ENCODE measurements around the gene PTPRD. TPM values are rescaled to one million over a fixed set of nuclear protein-coding genes. Genes with fewer than 3 reads are reported as not detected.

Gene PTPRD
- total RNA-seq, 3 donors from 2014 or later, result 0.26 to 0.49 (median 0.28) TPM

GRCh38 chr9:8356406-8356805 is 2256.4 kb downstream of the PTPRD start:
- Mint-ChIP-seq H3K4me3 (no peak overlapping the region), H3K36me3 (ENCODE audit: insufficient read depth) (no peaks in the 10 kb centered on the region), H3K4me1 (ENCODE audit: low read depth) (no peaks in the 10 kb centered on the region), H3K9me3 (no peaks in the 10 kb centered on the region), H3K27me3 (ENCODE audit: low read depth) (no peaks in the 10 kb centered on the region)
- DNase-seq (no peak), ATAC-seq (no peak)

GRCh38 chr9:8351436-8351835 is 2261.4 kb downstream of the PTPRD start:
- ATAC-seq, result no peak
- no peaks in the 10 kb centered on the region for H3K27me3 Mint-ChIP-seq (ENCODE audit: low read depth)
- H3K9me3 Mint-ChIP-seq, result no peaks in the 10 kb centered on the region
- DNase-seq, result no peak
- no peak overlapping the region for H3K4me3 Mint-ChIP-seq
- H3K4me1 Mint-ChIP-seq (ENCODE audit: low read depth), result no peaks in the 10 kb centered on the region
- H3K36me3 Mint-ChIP-seq (ENCODE audit: insufficient read depth), result no peaks in the 10 kb centered on the region

GRCh38 chr9:8349901-8350300 is 2262.9 kb downstream of the PTPRD start:
- H3K4me3 Mint-ChIP-seq, result no peak overlapping the region
- no peaks in the 10 kb centered on the region for H3K9me3 Mint-ChIP-seq
- no peaks in the 10 kb centered on the region for H3K27me3 Mint-ChIP-seq (ENCODE audit: low read depth)
- no peaks in the 10 kb centered on the region for H3K4me1 Mint-ChIP-seq (ENCODE audit: low read depth)
- ATAC-seq, result no peak
- no peak for DNase-seq
- no peaks in the 10 kb centered on the region for H3K36me3 Mint-ChIP-seq (ENCODE audit: insufficient read depth)

- no peaks in the 10 kb centered on the region for H3K27me3 Mint-ChIP-seq (ENCODE audit: low read depth)
- H3K4me1 Mint-ChIP-seq (ENCODE audit: low read depth), result no peaks in the 10 kb centered on the region
- no peaks in the 10 kb centered on the region for H3K36me3 Mint-ChIP-seq (ENCODE audit: insufficient read depth)
- H3K4me3 Mint-ChIP-seq, result no peak overlapping the region
- DNase-seq (no peak), ATAC-seq (no peak)
- no peaks in the 10 kb centered on the region for H3K9me3 Mint-ChIP-seq
Measured at GRCh38 chr9:8349376-8349775, 2263.4 kb downstream of the PTPRD start.

GRCh38 chr9:8348756-8349155 is 2264.0 kb downstream of the PTPRD start:
- H3K4me3 Mint-ChIP-seq, result no peak overlapping the region
- no peaks in the 10 kb centered on the region for H3K4me1 Mint-ChIP-seq (ENCODE audit: low read depth)
- H3K36me3 Mint-ChIP-seq (ENCODE audit: insufficient read depth), result no peaks in the 10 kb centered on the region
- no peaks in the 10 kb centered on the region for H3K27me3 Mint-ChIP-seq (ENCODE audit: low read depth)
- ATAC-seq (no peak), DNase-seq (no peak)
- no peaks in the 10 kb centered on the region for H3K9me3 Mint-ChIP-seq

GRCh38 chr9:8346296-8346695 is 2266.5 kb downstream of the PTPRD start:
- H3K36me3 Mint-ChIP-seq (ENCODE audit: insufficient read depth), result no peaks in the 10 kb centered on the region
- no peaks in the 10 kb centered on the region for H3K27me3 Mint-ChIP-seq (ENCODE audit: low read depth)
- ATAC-seq, result no peak
- no peaks in the 10 kb centered on the region for H3K4me1 Mint-ChIP-seq (ENCODE audit: low read depth)
- no peaks in the 10 kb centered on the region for H3K9me3 Mint-ChIP-seq
- no peak overlapping the region for H3K4me3 Mint-ChIP-seq
- no peak for DNase-seq

- Mint-ChIP-seq H3K4me1 (ENCODE audit: low read depth) (no peaks in the 10 kb centered on the region), H3K27me3 (ENCODE audit: low read depth) (peaks cover 3% of the 10 kb centered on the region), H3K36me3 (ENCODE audit: insufficient read depth) (no peaks in the 10 kb centered on the region), H3K4me3 (no peak overlapping the region), H3K9me3 (no peaks in the 10 kb centered on the region)
- DNase-seq (no peak), ATAC-seq (no peak)
Measured at GRCh38 chr9:8338767-8339510, 2273.9 kb downstream of the PTPRD start.

GRCh38 chr9:8337834-8338766 is 2274.7 kb downstream of the PTPRD start:
- Mint-ChIP-seq H3K4me1 (ENCODE audit: low read depth) (no peaks in the 10 kb centered on the region), H3K4me3 (no peak overlapping the region)
- no peak for ATAC-seq

GRCh38 chr9:8332871-8333270 is 2279.9 kb downstream of the PTPRD start:
- H3K4me3 Mint-ChIP-seq, result no peak overlapping the region
- no peaks in the 10 kb centered on the region for H3K9me3 Mint-ChIP-seq
- ATAC-seq, result no peak
- DNase-seq, result no peak
- no peaks in the 10 kb centered on the region for H3K36me3 Mint-ChIP-seq (ENCODE audit: insufficient read depth)
- H3K27me3 Mint-ChIP-seq (ENCODE audit: low read depth), result peaks cover 7% of the 10 kb centered on the region
- no peaks in the 10 kb centered on the region for H3K4me1 Mint-ChIP-seq (ENCODE audit: low read depth)

More at GRCh38 chr9:8337834-8338766, 2274.7 kb downstream of the PTPRD start:
- Mint-ChIP-seq H3K9me3 (no peaks in the 10 kb centered on the region), H3K27me3 (ENCODE audit: low read depth) (peaks cover 3% of the 10 kb centered on the region), H3K36me3 (ENCODE audit: insufficient read depth) (no peaks in the 10 kb centered on the region)
- DNase-seq, result no peak

- no peak overlapping the region for H3K4me3 Mint-ChIP-seq
- no peaks in the 10 kb centered on the region for H3K4me1 Mint-ChIP-seq (ENCODE audit: low read depth)
- H3K9me3 Mint-ChIP-seq, result no peaks in the 10 kb centered on the region
- H3K27me3 Mint-ChIP-seq (ENCODE audit: low read depth), result peaks cover 7% of the 10 kb centered on the region
- DNase-seq (no peak), ATAC-seq (no peak)
- H3K36me3 Mint-ChIP-seq (ENCODE audit: insufficient read depth), result no peaks in the 10 kb centered on the region
Measured at GRCh38 chr9:8332331-8332650, 2280.5 kb downstream of the PTPRD start.

GRCh38 chr9:8331507-8332330 is 2281.1 kb downstream of the PTPRD start:
- Mint-ChIP-seq H3K4me3 (no peak overlapping the region), H3K9me3 (no peaks in the 10 kb centered on the region)

GRCh38 chr9:8329561-8330283 is 2283.1 kb downstream of the PTPRD start:
- no peak overlapping the region for H3K4me3 Mint-ChIP-seq
- H3K36me3 Mint-ChIP-seq (ENCODE audit: insufficient read depth), result no peaks in the 10 kb centered on the region
- H3K27me3 Mint-ChIP-seq (ENCODE audit: low read depth), result peaks cover 4% of the 10 kb centered on the region
- H3K9me3 Mint-ChIP-seq, result no peaks in the 10 kb centered on the region
- no peaks in the 10 kb centered on the region for H3K4me1 Mint-ChIP-seq (ENCODE audit: low read depth)
- no peak for ATAC-seq
- no peak for DNase-seq

More at GRCh38 chr9:8331507-8332330, 2281.1 kb downstream of the PTPRD start:
- H3K4me1 Mint-ChIP-seq (ENCODE audit: low read depth), result no peaks in the 10 kb centered on the region
- DNase-seq (no peak), ATAC-seq (no peak)
- H3K27me3 Mint-ChIP-seq (ENCODE audit: low read depth), result peaks cover 7% of the 10 kb centered on the region
- H3K36me3 Mint-ChIP-seq (ENCODE audit: insufficient read depth), result no peaks in the 10 kb centered on the region

GRCh38 chr9:8315211-8315610 is 2297.6 kb downstream of the PTPRD start:
- peaks cover 5% of the 10 kb centered on the region for H3K9me3 Mint-ChIP-seq
- ATAC-seq, result no peak
- H3K36me3 Mint-ChIP-seq (ENCODE audit: insufficient read depth), result no peaks in the 10 kb centered on the region
- peaks cover 6% of the 10 kb centered on the region for H3K27me3 Mint-ChIP-seq (ENCODE audit: low read depth)
- H3K4me3 Mint-ChIP-seq, result no peak overlapping the region
- DNase-seq, result no peak
- no peaks in the 10 kb centered on the region for H3K4me1 Mint-ChIP-seq (ENCODE audit: low read depth)

- ATAC-seq, result no peak
- Mint-ChIP-seq H3K9me3 (peaks cover 26% of the 10 kb centered on the region), H3K4me3 (no peak overlapping the region), H3K36me3 (ENCODE audit: insufficient read depth) (no peaks in the 10 kb centered on the region), H3K4me1 (ENCODE audit: low read depth) (no peaks in the 10 kb centered on the region), H3K27me3 (ENCODE audit: low read depth) (peaks cover 5% of the 10 kb centered on the region)
- DNase-seq, result no peak
Measured at GRCh38 chr9:8309258-8309657, 2303.5 kb downstream of the PTPRD start.

All from activated T-cell treated with anti-CD3 and anti-CD28 coated beads, Interleukin-2, amount 50 U/mL, for 4 hours (primary cell).